Spleen (tissue), 11 donors: ENCODE data around the gene TRHDE. TPM values are rescaled to one million over a fixed set of nuclear protein-coding genes. Genes with fewer than 3 reads are reported as not detected.
"Not testable (repeated sequence)": the region's sequence is repeated elsewhere in the genome, so short reads cannot be mapped to it uniquely, and the experiment has no call there.

Experiments used
- DNase-seq: peaks from one replicate; pipeline ENCODE4 v3.0.0-alpha.2; 2020
- H3K27ac ChIP-seq, 8 donors: fragments of 200-600 bp; sonication (generic) in 7 of 8; 1 replicate in 4 of 8; 2 replicates in 4 of 8; pipeline versions ENCODE4 v1.5.0 to v1.8.0; 2016 to 2021; ENCODE audit warnings: inconsistent platforms in 4 of 8, mild to moderate bottlenecking in 4 of 8, moderate library complexity in 1 of 8
- H3K27me3 ChIP-seq, 7 donors: fragments of 200-600 bp; sonication (generic) in 6 of 7; replicated peaks in 1 of 7; 1 replicate in 4 of 7; 2 replicates in 3 of 7; pipeline versions ENCODE4 v1.5.0 to v1.8.0; 2016 to 2021; ENCODE audit warnings: inconsistent platforms in 3 of 7, mild to moderate bottlenecking in 1 of 7
- H3K36me3 ChIP-seq, 6 donors: fragments of 200-600 bp; sonication (generic) in 5 of 6; 1 replicate in 4 of 6; 2 replicates in 2 of 6; pipeline versions ENCODE4 v1.5.0 to v1.8.0; 2016 to 2021; ENCODE audit warnings: inconsistent platforms in 2 of 6
- H3K4me1 ChIP-seq, 6 donors: fragments of 200-600 bp; sonication (generic) in 5 of 6; 1 replicate in 3 of 6; 2 replicates in 3 of 6; pipeline versions ENCODE4 v1.5.0 to v1.8.0; 2016 to 2021; ENCODE audit warnings: inconsistent platforms in 3 of 6
- H3K4me3 ChIP-seq, 8 donors: fragments of 200-600 bp; sonication (generic) in 7 of 8; 1 replicate in 4 of 8; 2 replicates in 4 of 8; pipeline versions ENCODE4 v1.5.0 to v1.8.0; 2016 to 2021; ENCODE audit warnings: inconsistent platforms in 4 of 8, mild to moderate bottlenecking in 4 of 8, moderate library complexity in 2 of 8
- H3K9me3 ChIP-seq, 8 donors: fragments of 200-600 bp; sonication (generic) in 7 of 8; 1 replicate in 4 of 8; 2 replicates in 4 of 8; pipeline versions ENCODE4 v1.5.0 to v1.8.0; 2016 to 2021; ENCODE audit warnings: inconsistent platforms in 4 of 8
- CTCF ChIP-seq, 11 experiments: fragments of 200-600 bp in 7 of 11; fragments of 450-650 bp in 4 of 11; sonication (generic) in 4 of 11; IDR thresholded peaks in 8 of 11; conservative IDR thresholded peaks in 3 of 11; 1 replicate in 7 of 11; 2 replicates in 4 of 11; pipeline versions ENCODE4 v1.4.0 to v1.8.0; 2016 to 2021; ENCODE audit warnings: antibody characterized with exemption in 11 of 11, inconsistent platforms in 4 of 11, mild to moderate bottlenecking in 1 of 11
- POLR2A ChIP-seq, 3 donors: fragments of 450-650 bp; IDR thresholded peaks; one replicate each; pipeline ENCODE4 v1.5.1; 2017; ENCODE audit warnings: antibody characterized with exemption in 3 of 3, mild to moderate bottlenecking in 1 of 3
- POLR2AphosphoS5 ChIP-seq, 3 donors: sonication (generic); formaldehyde crosslinking; IDR thresholded peaks; one replicate each; pipeline ENCODE4 v1.5.1; 2017; ENCODE audit warnings: antibody characterized with exemption in 3 of 3
- WGBS, 5 donors: extraction: QIAGEN DNeasy Blood & Tissue Kit in 3 of 5; methylation state at CpG; one replicate each; pipeline versions ENCODE4 v1.1.5 to v1.1.7; 2013 to 2018; 5-methylcytosine and 5-hydroxymethylcytosine counted together
- intact Hi-C: fragments of 100-400 bp; cut with DNase I; formaldehyde crosslinking; loops from one replicate; pipeline ENCODE4 v1.15.0; 2023; ENCODE audit warnings: low total_unique reads
- polyA plus RNA-seq, 3 donors: library from polyadenylated mRNA; stranded (reverse); fragments of 200-250 nt; gene quantifications; one replicate each; pipeline ENCODE4 v1.2.1, GENCODE V29; 2013
- total RNA-seq, 7 donors: library from RNA; depleted of rRNA in 3 of 7; stranded (reverse); fragments of >200 nt in 3 of 7; fragmentation: NEBNext Ultra II Directional in 4 of 7; extraction: Animal tissue kit (Norgen Biotek cat#: 25700) in 4 of 7; gene quantifications; one replicate each; pipeline versions ENCODE4 v1.1.0 to v1.2.1, GENCODE V29; 2016 to 2021
- donor health status: healthy with polysubstance abuse.
- donor health status: DM: no; HTN: no; CAD: no; lungs with moderate emphysema.
- donor health status: DM: no; HTN: no; CAD: no.
- donor health status: Bipolar disorder and iron deficiency.
- donor health status: healthy.
- donor health status: DM: no; HTN: no; CAD: no.
- donor health status: DM: yes; HTN: yes; CAD: no.

Gene TRHDE
- total and polyA plus RNA-seq, 10 donors, result 0.26 to 32.7 (median 16.3) TPM

DNA sequence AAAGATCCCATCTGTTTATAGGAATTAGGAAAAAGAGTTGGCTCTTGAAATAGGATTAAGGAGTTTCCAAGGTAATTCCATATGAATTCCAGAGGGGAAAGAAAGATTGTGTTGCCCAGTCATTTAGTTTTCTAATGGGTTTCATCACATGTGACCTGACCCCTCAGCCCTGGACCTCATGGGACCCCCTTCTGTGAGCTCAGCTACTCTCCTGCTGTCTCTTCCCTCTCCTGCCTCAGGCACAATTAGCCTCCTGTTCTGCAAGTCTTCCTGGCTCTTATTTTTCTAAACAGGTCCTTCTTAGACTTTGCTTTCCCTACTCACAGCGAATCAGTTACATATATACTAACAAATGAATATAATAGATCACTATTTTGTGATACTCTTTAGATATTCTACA, 237.7 kb downstream of the TRHDE start:
- no peaks in the 10 kb centered on the region for H3K4me1 ChIP-seq
- H3K4me3 ChIP-seq, result no peak overlapping the region
- intact Hi-C loops, result no loop called here
- no peak overlapping the region for H3K27ac ChIP-seq
- H3K9me3 ChIP-seq, result peaks cover 0 to 14% (median 0%) of the 10 kb centered on the region in 8 donors
- no peaks in the 10 kb centered on the region for H3K36me3 ChIP-seq
- TF ChIP-seq POLR2A (IDR thresholded peaks at IDR 0.05) (no peak), CTCF (IDR thresholded peaks at IDR 0.05 in 8 of 11, conservative IDR thresholded peaks at IDR 0.05 in 3 of 11) (no peak), POLR2AphosphoS5 (IDR thresholded peaks at IDR 0.05) (no peak)
- WGBS, 5 donors, result 72 to 92% (median 78%) methylated on average over 1 of the region's 1 CpG
- no peak for DNase-seq
- H3K27me3 ChIP-seq, result no peaks in the 10 kb centered on the region

DNA sequence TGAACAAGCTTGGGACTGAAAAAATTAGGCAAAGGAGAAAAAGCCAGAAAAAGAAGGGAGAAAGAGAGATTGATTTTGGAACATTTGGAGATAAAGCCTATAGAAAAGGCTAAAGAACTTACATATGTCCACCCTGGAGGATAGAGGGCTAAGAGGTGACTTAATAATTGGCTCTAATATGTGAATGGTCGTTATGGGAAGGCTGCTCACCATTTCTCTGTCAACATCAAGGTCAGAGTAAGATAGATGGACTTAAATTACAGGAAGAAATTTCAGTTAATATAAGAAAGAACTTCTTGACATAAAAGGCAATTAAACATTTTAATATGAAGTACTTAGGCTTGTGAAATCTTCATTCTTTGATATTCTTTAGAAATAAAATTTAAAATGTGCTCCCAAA, 238.6 kb downstream of the TRHDE start:
- DNase-seq, result no peak
- H3K4me1 ChIP-seq, result no peaks in the 10 kb centered on the region
- WGBS, 5 donors, result 24 to 50% (median 36%) methylated on average over 1 of the region's 1 CpG
- H3K9me3 ChIP-seq, result peaks cover 0 to 14% (median 0%) of the 10 kb centered on the region in 8 donors
- H3K4me3 ChIP-seq, result no peak overlapping the region
- H3K27me3 ChIP-seq, result no peaks in the 10 kb centered on the region
- no peaks in the 10 kb centered on the region for H3K36me3 ChIP-seq
- TF ChIP-seq POLR2AphosphoS5 (IDR thresholded peaks at IDR 0.05) (no peak), POLR2A (IDR thresholded peaks at IDR 0.05) (no peak), CTCF (IDR thresholded peaks at IDR 0.05 in 8 of 11, conservative IDR thresholded peaks at IDR 0.05 in 3 of 11) (no peak)
- H3K27ac ChIP-seq, result no peak overlapping the region
- intact Hi-C loops, result no loop called here

DNA sequence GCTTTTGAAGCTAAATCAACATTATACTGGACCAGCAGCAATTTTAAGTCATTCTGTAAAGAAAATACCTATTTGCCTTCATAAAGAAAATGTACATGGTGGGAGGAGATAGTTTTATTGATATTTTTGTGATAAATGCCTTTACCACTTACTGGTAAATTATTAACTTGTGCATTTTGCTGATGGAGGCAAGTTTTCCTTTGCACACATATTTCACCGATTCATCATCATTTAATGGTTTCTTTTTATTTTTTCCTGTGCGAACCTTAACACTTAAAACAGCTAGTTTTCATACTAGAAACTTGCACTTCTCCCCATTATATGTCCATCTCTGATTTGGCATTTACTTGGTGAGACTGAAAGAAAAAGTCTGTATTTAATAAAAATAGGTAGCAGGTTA, 239.3 kb downstream of the TRHDE start:
- Histone ChIP-seq H3K4me1 (no peaks in the 10 kb centered on the region), H3K4me3 (no peak overlapping the region), H3K9me3 (peaks cover 0 to 14% (median 0%) of the 10 kb centered on the region in 8 donors), H3K27me3 (no peaks in the 10 kb centered on the region), H3K36me3 (no peaks in the 10 kb centered on the region), H3K27ac (no peak overlapping the region)
- intact Hi-C loops, result no loop called here
- no peak for DNase-seq
- 77 to 93% (median 84%) methylated on average over 2 of the region's 2 CpGs for WGBS, 5 donors
- TF ChIP-seq POLR2AphosphoS5 (IDR thresholded peaks at IDR 0.05) (no peak), CTCF (IDR thresholded peaks at IDR 0.05 in 8 of 11, conservative IDR thresholded peaks at IDR 0.05 in 3 of 11) (no peak), POLR2A (IDR thresholded peaks at IDR 0.05) (no peak)

- DNase-seq, result no peak
- intact Hi-C loops, result no loop called here
- TF ChIP-seq CTCF (IDR thresholded peaks at IDR 0.05 in 8 of 11, conservative IDR thresholded peaks at IDR 0.05 in 3 of 11), result no peak
- no peaks in the 10 kb centered on the region for H3K27me3 ChIP-seq
- 74 to 90% (median 76%) methylated on average over 3 of the region's 3 CpGs for WGBS, 5 donors
- peaks cover 0 to 14% (median 0%) of the 10 kb centered on the region in 8 donors for H3K9me3 ChIP-seq
- H3K36me3 ChIP-seq, result no peaks in the 10 kb centered on the region
- no peak overlapping the region for H3K27ac ChIP-seq
- H3K4me1 ChIP-seq, result no peaks in the 10 kb centered on the region
- H3K4me3 ChIP-seq, result no peak overlapping the region
Observed at GRCh38 chr12:72511906-72512305, 239.7 kb downstream of the TRHDE start.

- H3K36me3 ChIP-seq, H3K27ac ChIP-seq, H3K27me3 ChIP-seq, intact Hi-C loops, H3K9me3 ChIP-seq, H3K4me3 ChIP-seq, H3K4me1 ChIP-seq: not testable (repeated sequence)
- 92 to 95% (median 94%) methylated on average over 22 to 27 of the region's 27 CpGs for whole genome bisulfite sequencing, 5 donors
- peak; percentile 30 for DNase-seq
Observed at GRCh38 chr12:72520044-72520678, 248.0 kb downstream of the TRHDE start.
